Measurements from ENCODE around the gene LMO7. TPM values are rescaled to one million over a fixed set of nuclear protein-coding genes. Genes with fewer than 3 reads are reported as not detected.

Gene LMO7
- total and polyA plus RNA-seq, 2 of the 8 experiments (the other 6 are each of a cell fraction or from before 2014, with no cell fraction given) = 8.1 to 28.3 TPM

- Histone ChIP-seq H3K36me3 (ENCODE audit: control insufficient read depth in 2 of 4, insufficient read depth in 4 of 4, low read length in 3 of 4) (no peaks in the 10 kb centered on the region), H3K18ac (ENCODE audit: extremely low read depth, low read length) (no peak overlapping the region), H2BK120ac (replicated peaks; ENCODE audit: low read depth, low read length) (no peak overlapping the region), H3K56ac (replicated peaks; ENCODE audit: insufficient read length, low read depth, low read length) (no peak overlapping the region), H3K4me2 (ENCODE audit: insufficient read depth in 1 of 2, low read depth in 2 of 2, low read length in 2 of 2) (no peak overlapping the region), H4K8ac (ENCODE audit: extremely low read depth, insufficient read depth, low read length) (no peak overlapping the region), H3K23ac (ENCODE audit: insufficient read length) (no peak overlapping the region), H3K23me2 (ENCODE audit: low read depth, low read length) (no peaks in the 10 kb centered on the region), H3K4me3 (ENCODE audit: extremely low read depth in 1 of 4, insufficient read depth in 2 of 4, low read depth in 3 of 4, low read length in 4 of 4) (no peak overlapping the region), H4K5ac (ENCODE audit: insufficient read length, low read depth, low read length) (no peak overlapping the region), H3K4me1 (replicated peaks in 1 of 4; ENCODE audit: control insufficient read depth in 3 of 4, insufficient read depth in 4 of 4, low read length in 3 of 4) (no peaks in the 10 kb centered on the region), H3K27ac (ENCODE audit: low read depth, low read length) (no peak overlapping the region), H3K79me2 (ENCODE audit: control insufficient read depth in 1 of 2, insufficient read depth in 2 of 2, low read length in 2 of 2) (no peaks in the 10 kb centered on the region), H2BK15ac (ENCODE audit: low read length) (no peak overlapping the region), H2AK5ac (ENCODE audit: low read depth, low read length) (no peak overlapping the region), H3K9ac (replicated peaks in 1 of 4; ENCODE audit: extremely low read depth in 1 of 4, low read depth in 3 of 4, low read length in 3 of 4) (no peak overlapping the region), H3K79me1 (ENCODE audit: low read depth, low read length) (no peaks in the 10 kb centered on the region), H3K4ac (replicated peaks; ENCODE audit: insufficient read length, low read depth, low read length) (no peak overlapping the region), H2BK20ac (ENCODE audit: low read length) (no peak overlapping the region), H3K27me3 (replicated peaks in 1 of 4; ENCODE audit: control insufficient read depth in 3 of 4, extremely low read depth in 1 of 4, insufficient read depth in 3 of 4, low read length in 3 of 4) (no peaks in the 10 kb centered on the region), H2BK5ac (ENCODE audit: low read depth, low read length) (no peak overlapping the region), H2BK12ac (ENCODE audit: low read depth, low read length) (no peak overlapping the region), H4K20me1 (replicated peaks in 1 of 2; ENCODE audit: control insufficient read depth in 1 of 2, insufficient read depth in 2 of 2, low read length in 2 of 2) (no peaks in the 10 kb centered on the region), H3K14ac (ENCODE audit: insufficient read length) (no peak overlapping the region), H4K91ac (replicated peaks; ENCODE audit: insufficient read length, low read length) (no peak overlapping the region), H2AFZ (ENCODE audit: low read length) (no peak overlapping the region), H3K9me3 (ENCODE audit: insufficient read depth in 2 of 2, low read depth in 1 of 2, low read length in 1 of 2) (no peaks in the 10 kb centered on the region)
- FAIRE-seq = no peak
- no peak for DNase-seq (ENCODE audit: low read depth in 1 of 2, low spot score in 2 of 2)
- ChIA-PET CTCF (ENCODE audit: partially characterized antibody) (interaction anchor here (0.6 to 1.3 kb wide), 3 partner anchors 102 to 257 kb away, joined by 3 read pairs; no protein-coding TSS in a partner anchor), POLR2A (ENCODE audit: partially characterized antibody) (no interaction called here)
- TF ChIP-seq MAFK (IDR thresholded peaks at IDR 0.05; ENCODE audit: low read depth, low read length) (no peak), RAD21 (IDR thresholded peaks at IDR 0.05 in 1 of 2, conservative IDR thresholded peaks at IDR 0.05 in 1 of 2; ENCODE audit: low read depth in 2 of 2, low read length in 2 of 2) (no peak)
Measured at GRCh38 chr13:75725736-75726135, 89.6 kb downstream of the LMO7 start.
